Endothelial cell of umbilical vein (primary cell): ENCODE measurements around the gene CAP2. TPM values are rescaled to one million over a fixed set of nuclear protein-coding genes. Genes with fewer than 3 reads are reported as not detected.

Experiments
- BruUV-seq: library from RNA; stranded (reverse); fragments of 400-500 nt; replicated peaks from 2 replicates; lab custom pipeline; 2021; lab: Mats Ljungman, UMichigan
- CTCF ChIA-PET: fragments of 300-600, 350-600 bp; sonication (Branson Sonifier 250); formaldehyde crosslinking; loops from one replicate; lab custom pipeline; 2021; ENCODE audit warnings: antibody characterized with exemption, inconsistent platforms; lab: Charles Lee
- POLR2A ChIA-PET: fragments of 300-600, 350-600 bp; sonication (Branson Sonifier 250); formaldehyde crosslinking; loops from one replicate; lab custom pipeline; 2021; ENCODE audit warnings: antibody characterized with exemption, inconsistent platforms; lab: Charles Lee
- DNase-seq: peaks from one replicate; pipeline ENCODE4 v3.0.0-alpha.2; 2011; ENCODE audit warnings: low read depth, low spot score
- FAIRE-seq: peaks from 2 replicates; lab custom pipeline; 2011; peaks lifted over from hg19 to GRCh38; lab: Jason Lieb, UNC
- H2AFZ ChIP-seq: 2 replicates; pipeline ENCODE4 v1.6.0; 2012; ENCODE audit warnings: low read depth, low read length, control low read depth, inconsistent platforms
- H3K27ac ChIP-seq: 2 replicates; pipeline ENCODE4 v1.5.1; 2011; ENCODE audit warnings: low read depth, mild to moderate bottlenecking, control low read depth, low read length, moderate library complexity; ENCODE audit not compliant: insufficient read depth
- H3K27me3 ChIP-seq, 2 experiments: 2 replicates each; pipeline versions ENCODE4 v1.6.0 to v1.6.1; 2011; ENCODE audit warnings: low read length in 2 of 2, mixed read lengths in 1 of 2; ENCODE audit not compliant: control insufficient read depth in 2 of 2, insufficient read depth in 2 of 2
- H3K36me3 ChIP-seq, 2 experiments: 2 replicates in 1 of 2; 3 replicates in 1 of 2; pipeline ENCODE4 v1.5.1; 2011; ENCODE audit warnings: low read length in 2 of 2, mild to moderate bottlenecking in 1 of 2, moderate library complexity in 1 of 2; ENCODE audit not compliant: control insufficient read depth in 2 of 2, insufficient read depth in 2 of 2; ENCODE audit errors: extremely low read depth in 1 of 2
- H3K4me1 ChIP-seq: 3 replicates; pipeline ENCODE4 v1.5.1; 2011; ENCODE audit warnings: mild to moderate bottlenecking, low read length; ENCODE audit not compliant: control insufficient read depth, insufficient read depth; ENCODE audit errors: extremely low read depth
- H3K4me2 ChIP-seq: 2 replicates; pipeline ENCODE4 v1.6.1; 2011; ENCODE audit warnings: low read length, control low read depth, mixed read lengths; ENCODE audit not compliant: insufficient read depth
- H3K4me3 ChIP-seq, 3 experiments: fragments of 200-600 bp in 1 of 3; sonication (generic), shearing (Covaris generic) in 1 of 3; replicated peaks in 1 of 3; 2 replicates each; pipeline ENCODE4 v1.5.1; 2011 to 2016; ENCODE audit warnings: control low read depth in 3 of 3, low read length in 3 of 3, mild to moderate bottlenecking in 2 of 3, inconsistent platforms in 1 of 3, low read depth in 1 of 3, moderate library complexity in 1 of 3; ENCODE audit not compliant: insufficient read depth in 1 of 3
- H3K79me2 ChIP-seq: 2 replicates; pipeline ENCODE4 v1.6.0; 2012; ENCODE audit warnings: low read length, inconsistent platforms; ENCODE audit not compliant: control insufficient read depth, insufficient read depth
- H3K9ac ChIP-seq: replicated peaks from 2 replicates; pipeline ENCODE3; 2011; ENCODE audit warnings: low read length, control low read depth; ENCODE audit not compliant: insufficient read depth; ENCODE audit errors: extremely low read depth
- H3K9me1 ChIP-seq: replicated peaks from 3 replicates; pipeline ENCODE4 v1.6.0; 2011; ENCODE audit warnings: mild to moderate bottlenecking, low read length; ENCODE audit not compliant: control insufficient read depth, insufficient read depth; ENCODE audit errors: extremely low read depth
- H3K9me3 ChIP-seq: replicated peaks from 2 replicates; pipeline ENCODE4 v1.5.1; 2012; ENCODE audit warnings: low read length, inconsistent platforms; ENCODE audit not compliant: control insufficient read depth, insufficient read depth
- H4K20me1 ChIP-seq: replicated peaks from 2 replicates; pipeline ENCODE3; 2011; ENCODE audit warnings: mild to moderate bottlenecking, low read length; ENCODE audit not compliant: control insufficient read depth, insufficient read depth; ENCODE audit errors: extremely low read depth
- FOS ChIP-seq: IDR thresholded peaks from 2 replicates; pipeline ENCODE4 v1.6.1; 2011; ENCODE audit warnings: mild to moderate bottlenecking, low read length, moderate library complexity, borderline replicate concordance; ENCODE audit not compliant: insufficient read depth
- GATA2 ChIP-seq: IDR thresholded peaks from 2 replicates; pipeline ENCODE4 v1.7.0; 2011; ENCODE audit warnings: low read depth, mild to moderate bottlenecking, moderate library complexity, mixed read lengths, low read length; ENCODE audit not compliant: insufficient read length, insufficient read depth
- JUN ChIP-seq: IDR thresholded peaks from 2 replicates; pipeline ENCODE4 v1.6.1; 2011; ENCODE audit warnings: borderline replicate concordance, low read depth; ENCODE audit not compliant: insufficient read length, insufficient read depth
- MYC ChIP-seq: IDR thresholded peaks from one replicate; pipeline ENCODE4 v1.6.1; 2011; ENCODE audit warnings: mild to moderate bottlenecking, low read depth, low read length
- POLR2A ChIP-seq: IDR thresholded peaks from 2 replicates; pipeline ENCODE4 v1.6.1; 2012; ENCODE audit warnings: low read depth, mild to moderate bottlenecking, control low read depth, low read length
- POLR2AphosphoS5 ChIP-seq: IDR thresholded peaks from 2 replicates; pipeline ENCODE4 v1.6.1; 2012; ENCODE audit warnings: low read depth, mild to moderate bottlenecking, control low read depth, low read length, moderate library complexity; ENCODE audit not compliant: insufficient read depth
- dilution Hi-C: fragments of 300-500 bp; cut with MboI; formaldehyde crosslinking; loops from one replicate; pipeline ENCODE4 v1.15.0; 2019; ENCODE audit warnings: low sequenced_read_pairs; ENCODE audit not compliant: extremely low pct_ligation_motif_present
- intact Hi-C: fragments of 100-400 bp; cut with micrococcal nuclease; formaldehyde crosslinking; loops from one replicate; pipeline ENCODE4 v1.10.0; 2022
- polyA plus RNA-seq, 4 experiments: library from polyadenylated mRNA; depleted of rRNA in 3 of 4; stranded (reverse) in 3 of 4; unstranded in 1 of 4; fragments of >200 nt; gene quantifications; 2 replicates each; pipeline versions ENCODE4 v1.2.1 to v1.2.3, GENCODE V29; 2011 to 2012; ENCODE audit warnings: missing spikeins in 1 of 4
- total RNA-seq: library from RNA; stranded (reverse); gene quantifications from 2 replicates; pipeline ENCODE4 v1.2.3, GENCODE V29; 2021
- TF ChIP-seq, protein P1 (sequence below): IDR thresholded peaks from 2 replicates; pipeline ENCODE4 v1.6.1; 2011; ENCODE audit not compliant: insufficient read depth, insufficient read length
- TF ChIP-seq, protein P2 (sequence below), 2 donors: IDR thresholded peaks; 1 replicate in 1 of 2; 2 replicates in 1 of 2; pipeline ENCODE4 v1.5.1; 2011; ENCODE audit warnings: low read length in 2 of 2, mild to moderate bottlenecking in 2 of 2, moderate library complexity in 2 of 2, control low read depth in 1 of 2, inconsistent platforms in 1 of 2, low read depth in 1 of 2; ENCODE audit not compliant: insufficient read depth in 1 of 2; ENCODE audit errors: extremely low read depth in 1 of 2

CAP2 gene
- total and polyA plus RNA-seq, 2 donors (not counting 3 experiments of a cell fraction or from before 2014, with no cell fraction given), result 12.2 to 21.3 TPM

DNA sequence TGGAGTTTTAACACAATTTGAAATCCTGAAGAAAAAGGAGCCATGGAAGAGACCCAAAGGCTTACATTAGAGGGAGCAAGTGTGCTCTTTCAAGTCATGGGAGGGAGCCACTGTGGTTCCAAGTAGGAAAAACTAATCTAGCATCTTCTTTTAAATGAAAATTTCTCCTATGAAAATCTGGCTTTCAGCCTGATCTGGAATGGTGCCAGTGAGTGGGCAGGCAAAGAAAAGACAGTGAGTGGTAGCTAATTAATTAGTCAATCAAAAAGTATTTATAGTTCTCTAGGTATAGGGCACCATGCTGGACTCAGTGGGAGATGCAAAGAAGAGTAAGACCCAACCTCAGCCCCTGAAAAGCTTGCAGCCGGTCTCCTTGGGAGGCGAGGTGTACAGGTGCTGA is 21.9 kb downstream of the CAP2 start:
- intact Hi-C loops (no loop called here), dilution Hi-C loops (no loop called here)
- FAIRE-seq, result no peak
- H3K4me3 ChIP-seq, result no peak overlapping the region
- no TSS peak for BruUV-seq
- H3K79me2 ChIP-seq, result no peaks in the 10 kb centered on the region
- DNase-seq, result no peak
- H2AFZ ChIP-seq, result no peak overlapping the region
- ChIA-PET CTCF (interaction anchor here (1.0 kb wide), 1 partner anchor 168 kb away, joined by 4 read pairs; no protein-coding TSS in a partner anchor), POLR2A (no interaction called here)
- H3K4me1 ChIP-seq, result peaks cover 7% of the 10 kb centered on the region
- TF ChIP-seq FOS (no peak), GATA2 (no peak), POLR2A (no peak), POLR2AphosphoS5 (no peak), MYC (no peak), JUN (no peak)
- TF ChIP-seq, protein P1, sequence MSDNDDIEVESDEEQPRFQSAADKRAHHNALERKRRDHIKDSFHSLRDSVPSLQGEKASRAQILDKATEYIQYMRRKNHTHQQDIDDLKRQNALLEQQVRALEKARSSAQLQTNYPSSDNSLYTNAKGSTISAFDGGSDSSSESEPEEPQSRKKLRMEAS, result no peak
- TF ChIP-seq, protein P2, sequence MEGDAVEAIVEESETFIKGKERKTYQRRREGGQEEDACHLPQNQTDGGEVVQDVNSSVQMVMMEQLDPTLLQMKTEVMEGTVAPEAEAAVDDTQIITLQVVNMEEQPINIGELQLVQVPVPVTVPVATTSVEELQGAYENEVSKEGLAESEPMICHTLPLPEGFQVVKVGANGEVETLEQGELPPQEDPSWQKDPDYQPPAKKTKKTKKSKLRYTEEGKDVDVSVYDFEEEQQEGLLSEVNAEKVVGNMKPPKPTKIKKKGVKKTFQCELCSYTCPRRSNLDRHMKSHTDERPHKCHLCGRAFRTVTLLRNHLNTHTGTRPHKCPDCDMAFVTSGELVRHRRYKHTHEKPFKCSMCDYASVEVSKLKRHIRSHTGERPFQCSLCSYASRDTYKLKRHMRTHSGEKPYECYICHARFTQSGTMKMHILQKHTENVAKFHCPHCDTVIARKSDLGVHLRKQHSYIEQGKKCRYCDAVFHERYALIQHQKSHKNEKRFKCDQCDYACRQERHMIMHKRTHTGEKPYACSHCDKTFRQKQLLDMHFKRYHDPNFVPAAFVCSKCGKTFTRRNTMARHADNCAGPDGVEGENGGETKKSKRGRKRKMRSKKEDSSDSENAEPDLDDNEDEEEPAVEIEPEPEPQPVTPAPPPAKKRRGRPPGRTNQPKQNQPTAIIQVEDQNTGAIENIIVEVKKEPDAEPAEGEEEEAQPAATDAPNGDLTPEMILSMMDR (IDR thresholded peaks at IDR 0.05; ENCODE audit: extremely low read depth in 1 of 2, insufficient read depth in 1 of 2, low read depth in 1 of 2, low read length in 2 of 2), result no peak
- H3K9me1 ChIP-seq, result no peaks in the 10 kb centered on the region
- no peak overlapping the region for H3K27ac ChIP-seq
- H4K20me1 ChIP-seq, result no peaks in the 10 kb centered on the region
- H3K9me3 ChIP-seq, result no peaks in the 10 kb centered on the region
- no peak overlapping the region for H3K4me2 ChIP-seq
- H3K36me3 ChIP-seq, result no peaks in the 10 kb centered on the region
- no peaks in the 10 kb centered on the region for H3K27me3 ChIP-seq
- H3K9ac ChIP-seq, result no peak overlapping the region
